ENCODE measurements around the gene ATP13A1. TPM values are rescaled to one million over a fixed set of nuclear protein-coding genes. Genes with fewer than 3 reads are reported as not detected.

The ATP13A1 gene
- total RNA-seq, 1 experiment from 2014 or later: 36.0 TPM

DNA sequence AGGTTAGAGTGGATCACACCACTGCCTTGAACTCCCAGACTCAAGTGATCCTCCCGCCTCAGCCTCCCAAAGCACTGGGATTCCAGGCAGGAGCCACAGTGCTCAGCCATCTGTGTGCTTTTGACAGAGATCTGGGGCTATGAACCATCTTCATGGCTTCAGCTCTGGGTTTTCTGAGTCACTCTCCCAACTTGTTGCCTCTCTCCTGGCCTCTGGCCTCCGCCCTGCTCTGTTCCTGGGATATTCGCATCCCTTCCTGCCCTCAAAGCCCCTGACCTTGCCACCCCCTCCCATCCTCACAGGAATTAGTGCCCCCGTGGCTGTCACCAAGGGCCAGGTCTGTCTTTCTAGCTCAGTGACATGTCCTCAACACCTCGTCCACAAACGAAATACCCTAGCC is 14.3 kb downstream of the ATP13A1 start:
- in situ Hi-C loops (cut with HindIII; ENCODE audit: low sequenced_read_pairs): no loop called here
- DNase-seq (ENCODE audit: low spot score): no peak

- in situ Hi-C loops (cut with HindIII; ENCODE audit: low sequenced_read_pairs): no loop called here
These were observed 16.2 kb downstream of the ATP13A1 start for GRCh38 chr19:19647037-19647835.

DNA sequence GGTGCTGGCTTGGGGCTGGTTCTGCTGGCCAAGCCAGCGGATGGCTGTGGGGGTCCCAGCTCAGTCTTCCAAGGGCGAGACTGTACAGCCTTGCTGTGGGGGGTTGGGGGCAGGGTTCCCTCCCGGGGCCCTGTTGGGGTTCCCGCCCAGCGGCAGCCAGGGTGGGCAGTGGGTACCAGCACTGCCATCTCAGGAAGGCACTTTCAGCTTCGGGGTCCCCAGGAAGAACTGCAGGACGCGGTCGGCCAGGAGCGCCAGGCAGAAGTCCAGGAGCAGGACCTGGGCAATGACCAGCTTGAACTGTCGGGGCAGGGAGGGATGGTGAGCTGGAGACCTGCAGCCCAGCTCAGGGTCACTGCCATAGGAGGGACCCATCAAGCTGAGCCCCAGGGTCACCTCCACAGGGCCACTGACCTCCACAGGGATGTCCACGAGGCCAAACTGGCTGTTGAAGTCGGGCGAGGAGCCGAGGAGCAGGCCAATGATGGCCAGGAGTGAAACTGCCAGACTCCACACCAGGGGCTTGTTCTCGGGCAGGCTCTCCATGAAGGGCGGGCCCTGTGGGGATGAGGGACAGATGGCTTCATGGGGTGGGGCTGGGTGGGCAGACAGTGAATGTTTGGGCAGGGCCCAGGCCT is 18.1 kb downstream of the ATP13A1 start:
- in situ Hi-C loops (cut with HindIII; ENCODE audit: low sequenced_read_pairs): no loop called here

More at GRCh38 chr19:19647037-19647835, 16.2 kb downstream of the ATP13A1 start:
- no peak for DNase-seq (ENCODE audit: low spot score)

GRCh38 chr19:19644054-19644388 is 19.5 kb downstream of the ATP13A1 start:
- in situ Hi-C loops (cut with HindIII; ENCODE audit: low sequenced_read_pairs): no loop called here
- DNase-seq (ENCODE audit: low spot score): no peak

More for the DNA sequence above, 18.1 kb downstream of the ATP13A1 start:
- no peak for DNase-seq (ENCODE audit: low spot score)

DNA sequence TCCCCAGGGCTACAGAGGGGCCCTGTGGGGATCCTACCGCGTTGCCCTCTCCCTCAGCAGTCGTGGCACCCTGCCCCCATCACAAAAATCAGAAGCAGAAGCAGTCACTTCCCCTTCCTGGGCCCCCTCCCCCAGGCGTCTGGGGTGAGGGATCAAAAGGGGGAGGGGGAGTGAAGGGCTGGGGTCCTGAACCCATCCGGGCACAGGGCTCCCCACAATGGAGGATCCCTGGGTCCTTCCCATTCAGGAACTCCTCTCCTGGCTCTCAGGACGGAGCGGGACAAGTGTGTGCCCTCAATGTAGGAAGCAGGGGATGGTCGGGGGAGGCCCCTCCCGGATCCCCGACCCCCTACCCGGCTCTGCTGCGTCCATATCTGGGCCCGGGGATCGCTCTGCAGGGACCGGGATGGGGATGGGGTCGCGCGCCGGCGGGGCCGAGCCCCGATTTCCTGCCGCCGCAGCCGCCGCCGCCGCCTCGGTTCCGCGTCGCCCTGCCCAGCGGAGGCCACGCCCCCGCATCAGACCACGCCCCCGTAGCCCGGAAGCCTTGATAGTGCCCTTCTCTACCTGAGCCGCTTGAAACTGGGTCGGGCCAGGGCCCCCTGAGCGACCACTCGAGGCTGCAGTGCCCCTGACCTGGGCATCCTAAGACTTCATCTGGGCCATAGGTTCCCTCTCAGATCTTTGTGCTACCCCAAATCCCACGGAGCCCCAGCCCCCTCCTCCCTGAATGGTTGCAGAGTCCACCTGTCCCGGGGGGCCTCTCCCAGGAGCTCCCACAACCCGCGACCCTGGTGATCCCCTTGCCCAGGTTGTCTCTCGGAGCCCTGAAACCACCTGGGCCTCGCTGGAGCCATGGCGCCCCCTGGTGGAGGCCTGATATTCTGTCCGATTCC is 20.1 kb downstream of the ATP13A1 start, which contains the start of gene GMIP:
Gene GMIP (minus strand): TSS at position 500 of the 896 bp plus-strand sequence. CDS start 128 bp downstream, at position 372.
- DNase-seq (ENCODE audit: low spot score): peak; percentile 64
- in situ Hi-C loops (cut with HindIII; ENCODE audit: low sequenced_read_pairs): no loop called here

- in situ Hi-C loops (cut with HindIII; ENCODE audit: low sequenced_read_pairs): no loop called here
- DNase-seq (ENCODE audit: low spot score): no peak
These were observed 20.8 kb downstream of the ATP13A1 start for GRCh38 chr19:19642506-19643157.

- no peak for DNase-seq (ENCODE audit: low spot score)
- in situ Hi-C loops (cut with HindIII; ENCODE audit: low sequenced_read_pairs): no loop called here
These were observed 25.8 kb downstream of the ATP13A1 start for GRCh38 chr19:19637523-19638251.

- no peak for DNase-seq (ENCODE audit: low spot score)
- in situ Hi-C loops (cut with HindIII; ENCODE audit: low sequenced_read_pairs): no loop called here
These were observed 26.3 kb downstream of the ATP13A1 start for GRCh38 chr19:19637186-19637522.

- in situ Hi-C loops (cut with HindIII; ENCODE audit: low sequenced_read_pairs): no loop called here
- no peak for DNase-seq (ENCODE audit: low spot score)
These were observed 26.8 kb downstream of the ATP13A1 start for GRCh38 chr19:19636573-19637185.

DNA sequence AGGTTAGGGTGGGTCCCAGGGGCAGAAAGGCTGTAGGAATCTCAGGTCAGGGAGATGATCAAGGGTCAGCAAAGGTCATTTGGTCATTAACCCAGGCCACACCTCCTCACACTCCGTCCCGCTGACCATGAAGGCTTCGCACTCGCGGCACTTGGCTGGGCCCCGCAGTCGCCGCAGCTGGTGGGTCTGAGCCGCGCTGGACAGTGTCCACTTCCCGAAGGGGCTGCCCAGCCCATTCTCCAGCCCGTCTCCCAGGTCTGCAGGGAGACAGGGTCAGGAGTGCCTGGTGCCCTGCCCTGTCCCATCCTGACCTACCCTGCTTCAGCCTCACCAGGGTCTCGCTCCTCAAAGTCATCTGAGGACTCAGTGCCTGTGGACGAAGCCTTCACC is 28.2 kb downstream of the ATP13A1 start:
- DNase-seq (ENCODE audit: low spot score): no peak
- in situ Hi-C loops (cut with HindIII; ENCODE audit: low sequenced_read_pairs): no loop called here

DNA sequence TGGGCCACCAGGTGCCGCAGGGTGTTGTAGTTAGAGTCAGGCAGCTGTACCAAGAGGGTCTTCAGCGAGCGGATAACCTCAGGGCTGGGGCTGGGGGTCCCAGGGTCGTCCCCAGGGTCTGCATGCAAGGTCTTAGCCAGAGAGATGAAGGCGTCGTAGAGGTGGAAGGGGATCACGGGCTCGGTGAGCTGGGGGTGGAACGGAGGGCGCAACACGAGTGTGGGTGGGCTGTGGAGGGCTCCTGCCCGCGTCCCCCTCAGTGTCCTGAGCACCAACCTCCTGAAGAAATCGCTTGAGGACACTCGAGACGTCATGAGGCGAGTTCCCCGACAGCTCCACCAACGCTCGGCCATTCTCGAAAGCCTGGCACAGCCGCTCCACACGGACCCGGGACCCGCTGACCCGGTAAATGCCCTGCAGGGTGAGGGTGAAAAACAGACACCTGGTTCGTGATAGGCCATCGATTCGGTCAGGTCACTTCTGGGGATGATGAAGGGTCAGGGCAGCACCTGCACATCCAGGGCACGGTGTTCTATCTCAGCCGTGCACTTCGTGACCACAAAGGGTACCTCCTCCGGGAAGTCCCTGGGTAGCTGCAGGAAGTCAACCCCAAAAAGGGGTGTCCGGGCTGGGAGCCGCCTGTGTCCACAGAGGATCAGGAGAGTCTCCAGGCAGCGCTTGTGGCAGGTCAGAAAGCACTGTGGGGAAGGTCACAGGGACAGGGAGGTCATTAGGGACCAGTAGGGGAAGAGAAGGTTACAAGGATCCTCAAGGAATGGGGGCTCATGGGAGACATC is 28.8 kb downstream of the ATP13A1 start:
- in situ Hi-C loops (cut with HindIII; ENCODE audit: low sequenced_read_pairs): no loop called here

DNA sequence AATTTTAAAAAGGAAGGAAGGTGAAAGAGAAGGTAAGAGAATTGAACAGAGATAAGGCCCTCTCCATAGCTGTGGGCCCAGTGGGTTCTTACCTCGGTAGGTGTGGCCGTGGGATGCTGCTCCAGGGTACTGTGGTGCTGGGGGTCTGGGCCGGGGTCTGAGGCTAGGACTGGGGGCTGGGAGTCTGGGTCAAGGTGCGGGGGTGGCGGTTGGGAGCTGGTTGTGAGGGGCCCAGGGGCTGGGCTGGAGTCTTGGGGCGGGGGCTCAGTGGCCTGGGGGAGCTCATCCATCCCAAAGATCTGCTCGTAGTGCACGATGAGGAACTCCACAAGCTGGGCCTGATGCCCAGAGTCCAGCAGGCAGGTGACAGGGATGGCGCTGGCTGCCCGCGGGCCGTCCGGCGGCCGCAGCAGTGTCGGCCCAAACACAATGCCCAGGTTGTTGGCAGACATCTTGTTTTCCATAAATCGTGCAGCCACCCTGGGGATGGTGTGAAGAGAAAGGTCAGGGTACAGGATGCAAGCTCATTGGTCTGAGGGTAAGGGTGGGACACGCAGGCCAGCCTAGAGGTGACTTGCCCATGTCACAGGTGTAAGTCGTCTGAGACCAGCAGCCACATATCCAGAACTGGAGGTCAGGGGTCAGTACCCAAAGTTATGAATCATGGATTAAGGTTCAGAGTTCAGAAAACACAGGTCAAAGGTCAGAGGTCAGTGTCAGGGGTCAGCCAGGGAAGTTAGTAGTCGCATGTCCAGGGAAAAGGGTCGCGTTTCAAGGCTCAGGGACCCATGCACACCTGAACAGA is 29.6 kb downstream of the ATP13A1 start:
- in situ Hi-C loops (cut with HindIII; ENCODE audit: low sequenced_read_pairs): no loop called here
- DNase-seq (ENCODE audit: low spot score): no peak

More for the DNA sequence above, 28.8 kb downstream of the ATP13A1 start:
- no peak for DNase-seq (ENCODE audit: low spot score)

DNA sequence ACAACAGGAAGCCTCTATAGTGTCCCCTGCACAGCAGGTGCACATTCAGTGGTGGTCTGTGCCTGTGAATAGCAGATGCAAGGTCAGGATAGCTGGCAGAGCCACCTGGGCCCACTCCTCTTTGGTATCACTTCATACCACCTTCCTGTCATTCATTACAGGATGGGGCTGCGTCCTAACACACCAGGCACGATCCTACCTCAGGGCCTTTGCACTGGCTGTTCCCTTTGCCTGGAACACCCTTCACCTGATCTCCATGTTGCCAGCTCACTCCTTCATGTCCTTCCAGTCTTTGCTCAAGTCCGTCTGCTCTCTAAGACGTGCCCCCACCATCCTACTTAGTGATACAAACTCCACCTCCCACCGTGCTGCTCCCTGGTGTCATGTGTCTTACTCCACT is 30.8 kb downstream of the ATP13A1 start:
- in situ Hi-C loops (cut with HindIII; ENCODE audit: low sequenced_read_pairs): no loop called here
- no peak for DNase-seq (ENCODE audit: low spot score)

- in situ Hi-C loops (cut with HindIII; ENCODE audit: low sequenced_read_pairs): no loop called here
- DNase-seq (ENCODE audit: low spot score): no peak
These were observed 32.1 kb downstream of the ATP13A1 start for GRCh38 chr19:19631346-19631745.

DNA sequence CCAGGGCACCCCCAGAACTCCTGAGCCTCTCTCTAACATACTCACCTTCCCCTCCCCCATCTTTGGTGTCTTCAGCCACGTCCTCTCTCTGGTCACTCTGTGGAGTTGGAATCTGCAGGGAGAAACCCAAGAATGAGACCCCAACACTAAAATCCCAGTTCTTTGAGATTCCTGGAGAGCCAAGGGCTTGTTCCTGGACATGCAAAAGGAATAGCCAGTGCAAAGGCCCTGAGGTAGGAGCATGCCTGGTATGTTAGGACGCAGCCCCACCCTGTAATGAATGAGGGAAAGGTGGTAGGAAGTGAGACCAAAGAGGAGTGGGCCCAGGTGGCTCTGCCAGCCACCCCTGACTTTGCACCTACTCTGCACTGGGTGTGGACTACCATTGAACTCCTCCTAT is 33.0 kb downstream of the ATP13A1 start:
- in situ Hi-C loops (cut with HindIII; ENCODE audit: low sequenced_read_pairs): no loop called here
- no peak for DNase-seq (ENCODE audit: low spot score)

- in situ Hi-C loops (cut with HindIII; ENCODE audit: low sequenced_read_pairs): no loop called here
- no peak for DNase-seq (ENCODE audit: low spot score)
These were observed 33.4 kb downstream of the ATP13A1 start for GRCh38 chr19:19630062-19630414.
